Testis (tissue), 3 donors: ENCODE measurements around the gene SDF4. TPM values are rescaled to one million over a fixed set of nuclear protein-coding genes. Genes with fewer than 3 reads are reported as not detected.

Experiments
- DNase-seq: peaks from one replicate; pipeline ENCODE4 v3.0.0-alpha.2; 2019
- H3K27ac ChIP-seq, 2 donors: fragments of 200-600 bp; sonication (generic); one replicate each; pipeline ENCODE4 v1.5.1; 2019
- H3K27me3 ChIP-seq: fragments of 200-600 bp; sonication (generic); one replicate; pipeline ENCODE4 v1.5.1; 2019
- H3K36me3 ChIP-seq: fragments of 200-600 bp; sonication (generic); one replicate; pipeline ENCODE4 v1.5.1; 2017; ENCODE audit warnings: low read depth; ENCODE audit errors: missing control alignments
- H3K4me1 ChIP-seq: fragments of 200-600 bp; sonication (generic); one replicate; pipeline ENCODE4 v1.5.1; 2019
- H3K4me3 ChIP-seq, 2 donors: fragments of 200-600 bp; sonication (generic); one replicate each; pipeline ENCODE4 v1.5.1; 2017 to 2019
- H3K9me3 ChIP-seq: fragments of 200-600 bp; sonication (generic); one replicate; pipeline ENCODE4 v1.5.1; 2017
- CTCF ChIP-seq, 3 experiments: fragments of 450-650 bp in 2 of 3; fragments of 200-600 bp in 1 of 3; sonication (generic) in 1 of 3; IDR thresholded peaks; one replicate each; pipeline ENCODE4 v1.5.1; 2016 to 2019; ENCODE audit warnings: antibody characterized with exemption in 3 of 3, mild to moderate bottlenecking in 2 of 3, moderate library complexity in 1 of 3
- POLR2A ChIP-seq: fragments of 450-650 bp; IDR thresholded peaks from one replicate; pipeline ENCODE4 v1.6.1; 2017; ENCODE audit warnings: antibody characterized with exemption, mild to moderate bottlenecking, moderate library complexity
- WGBS, 2 donors: methylation state at CpG; one replicate each; pipeline ENCODE4 v1.1.5; 2018; 5-methylcytosine and 5-hydroxymethylcytosine counted together
- intact Hi-C: fragments of 100-400 bp; cut with DNase I; formaldehyde crosslinking; loops from one replicate; pipeline ENCODE4 v1.15.1; 2023; ENCODE audit warnings: low total_unique reads
- microRNA counts, 2 donors: library from miRNA; unstranded; fragments of <30 nt; microRNA quantifications; one replicate each; lab custom pipeline; 2016
- microRNA-seq, 2 donors: library from miRNA; unstranded; fragments of <30 nt; microRNA quantifications; one replicate each; pipeline ENCODE4, GENCODE V29; 2016; ENCODE audit warnings: borderline number of aligned reads in 2 of 2, borderline replicate concordance in 1 of 2
- polyA plus RNA-seq: library from polyadenylated mRNA; stranded (reverse); fragments of 350-450 nt; fragmentation: Illumina TruSeq; extraction: RNeasy Lipid Tissue Mini Kit (QIAGEN cat#74804); gene quantifications from one replicate; pipeline ENCODE4 v1.2.3, GENCODE V29; 2014; ENCODE audit warnings: low read depth, low replicate concordance; ENCODE audit not compliant: insufficient read depth
- small RNA-seq, 2 donors: library from RNA; depleted of rRNA; stranded (forward); fragments of <200 nt; gene quantifications; one replicate each; pipeline ENCODE3, GENCODE V24; 2016
- total RNA-seq, 2 donors: library from RNA; depleted of rRNA; stranded (reverse); fragments of >200 nt; gene quantifications; one replicate each; pipeline ENCODE4 v1.2.3, GENCODE V29; 2016

Gene SDF4
- total and polyA plus RNA-seq, 3 donors from 2014 or later, result 146 to 167 (median 158) TPM

GRCh38 chr1:1167841-1168450, 63.9 kb downstream of the SDF4 start:
- no peak for TF ChIP-seq POLR2A
- TF ChIP-seq CTCF (IDR thresholded peaks at IDR 0.05), result no peak
- no peaks in the 10 kb centered on the region for H3K9me3 ChIP-seq
- no peak for DNase-seq
- no peaks in the 10 kb centered on the region for H3K27me3 ChIP-seq
- H3K4me1 ChIP-seq, result no peaks in the 10 kb centered on the region
- WGBS, 2 donors, result 87 to 89% methylated on average over 33 to 36 of the region's 36 CpGs
- H3K36me3 ChIP-seq, result no peaks in the 10 kb centered on the region
- H3K27ac ChIP-seq, result no peak overlapping the region
- no peak overlapping the region for H3K4me3 ChIP-seq
- intact Hi-C loops, result no loop called here

GRCh38 chr1:1167398-1167821, 64.4 kb downstream of the SDF4 start:
- Histone ChIP-seq H3K4me3 (no peak overlapping the region), H3K9me3 (no peaks in the 10 kb centered on the region), H3K27me3 (no peaks in the 10 kb centered on the region), H3K4me1 (no peaks in the 10 kb centered on the region), H3K36me3 (no peaks in the 10 kb centered on the region), H3K27ac (no peak overlapping the region)
- intact Hi-C loops, result no loop called here
- WGBS, 2 donors, result 82 to 84% methylated on average over 13 to 14 of the region's 20 CpGs
- TF ChIP-seq POLR2A (no peak), CTCF (IDR thresholded peaks at IDR 0.05) (no peak)
- no peak for DNase-seq

MicroRNA genes within 50 kb of the gene (microRNA counts, 767-probe panel; counts per million panel counts)
- 0 to 152 counts per million in 2 donors for microRNA hsa-miR-200a-3p (lab: Ali Mortazavi, UCI)
- microRNA hsa-miR-200b-3p (lab: Ali Mortazavi, UCI), result 0 to 152 counts per million in 2 donors
- microRNA hsa-miR-429 (lab: Ali Mortazavi, UCI), result 0 to 152 counts per million in 2 donors

Small RNA genes within 50 kb of the gene (microRNA-seq; reads per million reads assigned to microRNA genes)
- gene MIR200A (7.0 to 18.0 reads per million in 2 donors), gene MIR200B (79.4 to 80.6 reads per million in 2 donors), gene MIR429 (4.8 to 4.9 reads per million in 2 donors)

Small RNA genes within 50 kb of the gene (small RNA-seq; reads per million reads assigned to genes)
- gene MIR200A, result 0.09 reads per million in 2 donors
- gene MIR200B, result 0.47 to 1.6 reads per million in 2 donors
- 0 reads per million in 2 donors for gene MIR429

Other genes starting within 250 kb of the SDF4 start
- 1 to 10 TPM; 3.2 to 4.9 TPM for gene PERM1, start 249.9 kb downstream of the SDF4 start, total RNA-seq
- 0.65 TPM for gene PERM1, start 249.9 kb downstream of the SDF4 start, polyA plus RNA-seq
- gene HES4, start 231.9 kb downstream of the SDF4 start, total RNA-seq, result 10 to 100 TPM; 26.4 to 27.5 TPM
- gene HES4, start 231.9 kb downstream of the SDF4 start, polyA plus RNA-seq, result 2.3 TPM
- 10 to 100 TPM; 22.8 to 24.0 TPM for gene ISG15, start 218.5 kb downstream of the SDF4 start, total RNA-seq
- gene ISG15, start 218.5 kb downstream of the SDF4 start, polyA plus RNA-seq, result 16.6 TPM
- gene AGRN, start 211.9 kb downstream of the SDF4 start, total RNA-seq, result 100 to 1,000 TPM in 1 of 2 donors, 10 to 100 TPM in 1; 99.4 to 108 TPM
- gene AGRN, start 211.9 kb downstream of the SDF4 start, polyA plus RNA-seq, result 48.9 TPM
- gene RNF223, start 157.7 kb downstream of the SDF4 start, total RNA-seq, result under 1 TPM; 0.19 to 0.31 TPM
- gene RNF223, start 157.7 kb downstream of the SDF4 start, polyA plus RNA-seq, result not detected
- gene C1orf159, start 115.9 kb downstream of the SDF4 start, total RNA-seq, result 10 to 100 TPM; 50.7 to 68.3 TPM
- gene C1orf159, start 115.9 kb downstream of the SDF4 start, polyA plus RNA-seq, result 40.7 TPM
- 10 to 100 TPM; 20.4 to 58.0 TPM for gene TTLL10, start 58.1 kb downstream of the SDF4 start, total RNA-seq
- 44.9 TPM for gene TTLL10, start 58.1 kb downstream of the SDF4 start, polyA plus RNA-seq
- not detected for gene TNFRSF18, start 25.4 kb downstream of the SDF4 start, total RNA-seq
- gene TNFRSF18, start 25.4 kb downstream of the SDF4 start, polyA plus RNA-seq, result 0.67 TPM
- gene TNFRSF4, start 17.8 kb downstream of the SDF4 start, total RNA-seq, result 1 to 10 TPM in 1 of 2 donors, under 1 TPM in 1; 0.87 to 1.4 TPM
- gene TNFRSF4, start 17.8 kb downstream of the SDF4 start, polyA plus RNA-seq, result 0.80 TPM
- 10 to 100 TPM; 26.1 to 37.3 TPM for gene B3GALT6, start 236 bp upstream of the SDF4 start, total RNA-seq
- 8.5 TPM for gene B3GALT6, start 236 bp upstream of the SDF4 start, polyA plus RNA-seq
- gene C1QTNF12, start 14.7 kb upstream of the SDF4 start, total RNA-seq, result 1 to 10 TPM; 4.7 to 7.7 TPM
- 2.7 TPM for gene C1QTNF12, start 14.7 kb upstream of the SDF4 start, polyA plus RNA-seq
- gene UBE2J2, start 41.9 kb upstream of the SDF4 start, total RNA-seq, result 100 to 1,000 TPM; 133 to 139 TPM
- 203 TPM for gene UBE2J2, start 41.9 kb upstream of the SDF4 start, polyA plus RNA-seq
- gene SCNN1D, start 48.4 kb upstream of the SDF4 start, total RNA-seq, result 10 to 100 TPM; 49.9 to 58.7 TPM
- 21.0 TPM for gene SCNN1D, start 48.4 kb upstream of the SDF4 start, polyA plus RNA-seq
- 10 to 100 TPM; 53.0 to 62.7 TPM for gene ACAP3, start 75.9 kb upstream of the SDF4 start, total RNA-seq
- gene ACAP3, start 75.9 kb upstream of the SDF4 start, polyA plus RNA-seq, result 16.8 TPM
- gene PUSL1, start 76.6 kb upstream of the SDF4 start, total RNA-seq, result 10 to 100 TPM; 35.4 to 39.0 TPM
- gene PUSL1, start 76.6 kb upstream of the SDF4 start, polyA plus RNA-seq, result 12.4 TPM
- 100 to 1,000 TPM; 220 to 232 TPM for gene INTS11, start 92.7 kb upstream of the SDF4 start, total RNA-seq
- 213 TPM for gene INTS11, start 92.7 kb upstream of the SDF4 start, polyA plus RNA-seq
- 10 to 100 TPM; 64.4 to 82.3 TPM for gene CPTP, start 92.8 kb upstream of the SDF4 start, total RNA-seq
- gene CPTP, start 92.8 kb upstream of the SDF4 start, polyA plus RNA-seq, result 129 TPM
- gene TAS1R3, start 99.3 kb upstream of the SDF4 start, total RNA-seq, result 1 to 10 TPM; 1.5 TPM
- 0.66 TPM for gene TAS1R3, start 99.3 kb upstream of the SDF4 start, polyA plus RNA-seq
- 100 to 1,000 TPM; 169 to 183 TPM for gene DVL1, start 117.4 kb upstream of the SDF4 start, total RNA-seq
- gene DVL1, start 117.4 kb upstream of the SDF4 start, polyA plus RNA-seq, result 65.8 TPM
- gene MXRA8, start 126.6 kb upstream of the SDF4 start, total RNA-seq, result 100 to 1,000 TPM in 1 of 2 donors, 10 to 100 TPM in 1; 60.2 to 102 TPM
- 63.3 TPM for gene MXRA8, start 126.6 kb upstream of the SDF4 start, polyA plus RNA-seq
- 100 to 1,000 TPM; 224 to 328 TPM for gene AURKAIP1, start 143.2 kb upstream of the SDF4 start, total RNA-seq
- gene AURKAIP1, start 143.2 kb upstream of the SDF4 start, polyA plus RNA-seq, result 313 TPM
- gene CCNL2, start 167.3 kb upstream of the SDF4 start, total RNA-seq, result 100 to 1,000 TPM; 204 to 209 TPM
- gene CCNL2, start 167.3 kb upstream of the SDF4 start, polyA plus RNA-seq, result 90.9 TPM
- gene MRPL20, start 175.3 kb upstream of the SDF4 start, total RNA-seq, result 100 to 1,000 TPM; 104 to 123 TPM
- 110 TPM for gene MRPL20, start 175.3 kb upstream of the SDF4 start, polyA plus RNA-seq
- 10 to 100 TPM; 10.4 to 14.7 TPM for gene ANKRD65, start 189.3 kb upstream of the SDF4 start, total RNA-seq
- 10.0 TPM for gene ANKRD65, start 189.3 kb upstream of the SDF4 start, polyA plus RNA-seq
- gene VWA1, start 203.7 kb upstream of the SDF4 start, total RNA-seq, result 10 to 100 TPM; 64.0 to 90.6 TPM
- 46.6 TPM for gene VWA1, start 203.7 kb upstream of the SDF4 start, polyA plus RNA-seq
- gene ATAD3C, start 217.7 kb upstream of the SDF4 start, total RNA-seq, result 1 to 10 TPM; 1.3 to 3.0 TPM
- gene ATAD3C, start 217.7 kb upstream of the SDF4 start, polyA plus RNA-seq, result 1.5 TPM
- gene ATAD3B, start 239.8 kb upstream of the SDF4 start, total RNA-seq, result 10 to 100 TPM; 46.3 to 55.6 TPM
- 19.1 TPM for gene ATAD3B, start 239.8 kb upstream of the SDF4 start, polyA plus RNA-seq